Measurements from ENCODE around the gene POU4F1.
"Not testable (repeated sequence)": the region's sequence is repeated elsewhere in the genome, so short reads cannot be mapped to it uniquely, and the experiment has no call there.

The POU4F1 gene, protein sequence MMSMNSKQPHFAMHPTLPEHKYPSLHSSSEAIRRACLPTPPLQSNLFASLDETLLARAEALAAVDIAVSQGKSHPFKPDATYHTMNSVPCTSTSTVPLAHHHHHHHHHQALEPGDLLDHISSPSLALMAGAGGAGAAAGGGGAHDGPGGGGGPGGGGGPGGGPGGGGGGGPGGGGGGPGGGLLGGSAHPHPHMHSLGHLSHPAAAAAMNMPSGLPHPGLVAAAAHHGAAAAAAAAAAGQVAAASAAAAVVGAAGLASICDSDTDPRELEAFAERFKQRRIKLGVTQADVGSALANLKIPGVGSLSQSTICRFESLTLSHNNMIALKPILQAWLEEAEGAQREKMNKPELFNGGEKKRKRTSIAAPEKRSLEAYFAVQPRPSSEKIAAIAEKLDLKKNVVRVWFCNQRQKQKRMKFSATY

DNA sequence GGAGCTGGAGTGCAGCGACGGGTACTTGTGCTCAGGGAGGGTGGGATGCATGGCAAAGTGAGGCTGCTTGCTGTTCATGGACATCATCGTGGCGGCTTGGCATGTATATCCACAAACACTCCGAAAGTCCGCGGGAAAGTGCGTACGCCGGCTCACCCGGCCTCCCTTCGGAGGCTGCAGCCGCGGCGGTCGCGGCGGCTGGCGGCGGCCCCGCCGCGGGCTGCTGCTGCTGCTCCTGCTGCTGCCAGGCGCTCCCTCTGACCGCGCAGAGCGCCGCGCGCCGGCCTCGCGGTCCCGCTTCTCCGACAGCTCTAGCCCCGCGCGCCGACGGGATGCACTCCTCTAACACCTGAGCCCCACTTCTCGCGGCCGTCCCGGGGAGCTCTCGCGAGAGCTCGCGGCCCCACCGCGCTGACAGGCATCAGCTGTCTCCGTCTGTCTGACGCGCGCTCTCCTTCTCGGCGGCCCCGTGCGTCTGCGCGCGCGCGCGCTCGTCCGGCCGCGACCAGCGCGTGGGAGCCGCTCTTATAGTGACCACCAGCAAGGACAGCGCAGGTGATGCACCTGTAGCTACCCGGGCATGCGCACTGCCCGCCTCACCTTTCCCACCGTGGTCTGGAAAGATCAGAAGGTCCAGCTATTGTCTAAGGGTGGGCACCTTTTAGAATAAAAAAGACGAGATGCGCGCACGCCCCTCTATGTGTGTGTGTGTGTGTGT lies at the start of gene POU4F1:
POU4F1 (minus strand) TSS at position 313 of the 718 bp plus-strand sequence; CDS start at position 87, 226 bp downstream.
- DNase-seq (ENCODE audit: low read depth in 2 of 2) = no peak

DNA sequence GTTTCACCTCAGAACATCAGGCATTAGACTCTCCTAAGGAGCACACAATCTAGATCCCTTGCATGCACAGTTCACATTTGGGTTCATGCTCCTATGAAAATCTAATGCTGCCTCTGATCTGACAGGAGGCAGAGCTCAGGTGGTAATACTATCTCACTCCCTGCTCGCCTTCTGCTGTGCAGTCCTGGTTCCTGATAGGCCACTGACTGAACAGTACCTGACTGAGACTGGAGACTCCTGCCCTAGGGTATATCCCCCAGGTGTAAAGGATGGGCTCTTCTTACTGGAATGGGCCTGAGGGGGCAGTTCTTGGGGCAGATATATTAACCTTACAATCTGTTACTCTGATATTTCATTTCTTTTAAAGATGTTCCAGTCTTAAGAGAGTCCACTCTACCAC lies 49.3 kb upstream of the POU4F1 start:
- DNase-seq (ENCODE audit: low read depth in 2 of 2) = no peak

DNA sequence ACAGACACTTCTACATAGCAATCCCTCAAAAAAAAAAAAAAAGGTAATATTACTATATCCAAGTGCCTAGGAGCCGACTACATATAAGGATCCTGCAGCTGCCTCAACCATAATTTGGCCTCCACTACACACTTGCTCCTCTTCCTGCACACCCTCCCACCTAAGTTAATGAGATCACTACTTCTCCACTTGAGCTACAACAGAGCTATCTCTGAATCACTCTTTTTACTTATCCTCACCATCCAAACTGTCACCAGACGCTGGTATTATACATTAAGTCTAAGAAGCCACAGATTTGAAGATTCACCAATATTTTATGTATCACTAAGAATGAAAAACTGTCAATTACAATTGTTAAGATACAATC lies 47.3 kb upstream of the POU4F1 start:
- DNase-seq (ENCODE audit: low read depth in 2 of 2) = no peak

DNA sequence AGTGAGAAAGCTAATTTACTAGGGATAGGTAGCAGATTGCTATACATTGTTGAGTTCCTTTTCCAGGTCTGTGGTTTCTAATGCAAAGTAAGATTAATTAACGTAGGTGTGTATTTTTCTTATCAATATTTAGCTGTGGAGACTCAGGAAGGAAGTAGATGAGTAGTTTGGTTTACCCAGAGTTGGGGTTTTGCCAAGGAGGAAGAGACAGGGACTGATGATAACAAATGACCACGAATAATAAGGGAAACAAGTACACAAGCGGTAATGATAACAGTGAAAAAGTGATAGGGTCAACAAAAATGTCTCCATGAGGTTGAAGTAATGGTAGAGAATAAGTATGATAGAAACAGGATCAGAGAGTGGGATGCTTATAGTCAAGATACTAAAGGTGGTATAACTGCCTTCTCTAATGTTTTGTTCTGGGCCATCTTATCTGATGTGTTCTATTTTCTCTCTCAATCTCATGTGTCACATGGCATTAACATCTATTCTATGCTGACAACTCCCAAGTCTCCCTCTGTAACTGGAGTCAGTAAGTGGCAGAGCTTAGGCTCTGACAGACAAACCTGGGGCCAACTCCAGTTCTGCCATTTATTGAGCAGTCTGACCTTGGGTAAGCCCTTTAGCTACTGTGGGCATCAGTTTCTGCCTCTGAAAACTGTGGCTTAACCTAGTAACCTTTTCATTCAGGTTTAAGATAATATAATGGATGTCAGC lies 46.8 kb upstream of the POU4F1 start:
- no peak for DNase-seq (ENCODE audit: low read depth in 2 of 2)

DNA sequence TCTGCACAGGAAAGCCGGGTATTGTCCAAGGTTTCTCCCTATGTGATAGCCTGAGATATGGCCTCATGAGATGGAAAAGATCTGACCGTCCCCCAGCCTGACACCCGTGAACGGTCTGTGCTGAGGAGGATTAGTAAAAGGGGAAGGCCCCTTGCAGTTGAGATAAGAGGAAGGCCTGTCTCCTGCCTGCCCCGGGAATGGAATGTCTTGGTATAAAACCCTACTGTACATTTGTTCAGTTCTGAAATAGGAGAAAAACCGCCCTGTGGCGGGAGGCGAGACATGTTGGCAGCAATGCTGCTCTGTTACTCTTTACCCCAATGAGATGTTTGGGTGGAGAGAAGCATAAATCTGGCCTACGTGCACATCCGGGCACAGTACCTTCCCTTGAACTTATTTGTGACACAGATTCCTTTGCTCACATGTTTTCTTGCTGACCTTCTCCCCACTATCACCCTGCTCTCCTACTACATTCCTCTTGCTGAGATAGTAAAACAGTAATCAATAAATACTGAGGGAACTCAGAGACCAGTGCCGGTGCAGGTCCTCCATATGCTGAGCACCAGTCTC lies 43.8 kb upstream of the POU4F1 start:
- not testable (repeated sequence) for DNase-seq (ENCODE audit: low read depth in 2 of 2)

DNA sequence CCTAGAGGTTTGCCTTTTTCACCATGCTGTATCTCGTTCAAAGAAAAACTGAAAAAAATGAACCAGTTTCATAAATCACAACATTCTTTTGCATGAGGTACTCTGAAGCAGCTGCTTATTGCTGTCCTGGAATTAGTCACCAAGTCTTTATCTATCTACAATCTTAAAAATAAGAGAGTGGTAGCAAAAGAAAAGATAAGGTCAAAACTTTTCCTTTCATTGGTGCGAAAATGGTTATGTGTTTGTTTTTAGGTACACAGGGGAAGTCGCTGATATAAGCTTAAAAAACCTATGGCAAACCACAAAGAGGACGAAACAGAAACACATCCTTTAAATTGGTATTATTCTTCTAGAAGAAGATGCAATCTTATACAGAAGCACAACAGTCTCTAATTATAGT lies 34.9 kb upstream of the POU4F1 start:
- no peak for DNase-seq (ENCODE audit: low read depth in 2 of 2)

DNA sequence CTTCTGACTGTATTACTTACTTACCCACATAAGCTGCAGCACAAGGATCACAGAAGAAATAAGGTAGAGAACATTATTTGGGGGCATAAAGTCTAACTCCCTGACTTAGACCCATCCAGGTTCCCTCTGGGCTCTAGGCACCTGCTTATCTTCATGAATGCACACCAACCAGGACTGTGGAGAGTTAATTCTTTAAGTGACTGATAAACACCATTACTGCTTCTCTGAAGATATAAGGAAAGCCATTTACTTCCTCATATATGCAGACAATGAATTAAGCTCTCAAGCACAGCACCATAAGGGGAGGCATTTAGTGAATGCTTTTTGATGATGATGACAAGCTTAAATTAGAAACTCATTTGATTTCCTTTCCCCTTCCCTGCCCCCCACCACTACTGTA lies 33.1 kb upstream of the POU4F1 start:
- DNase-seq (ENCODE audit: low read depth in 2 of 2) = no peak

DNA sequence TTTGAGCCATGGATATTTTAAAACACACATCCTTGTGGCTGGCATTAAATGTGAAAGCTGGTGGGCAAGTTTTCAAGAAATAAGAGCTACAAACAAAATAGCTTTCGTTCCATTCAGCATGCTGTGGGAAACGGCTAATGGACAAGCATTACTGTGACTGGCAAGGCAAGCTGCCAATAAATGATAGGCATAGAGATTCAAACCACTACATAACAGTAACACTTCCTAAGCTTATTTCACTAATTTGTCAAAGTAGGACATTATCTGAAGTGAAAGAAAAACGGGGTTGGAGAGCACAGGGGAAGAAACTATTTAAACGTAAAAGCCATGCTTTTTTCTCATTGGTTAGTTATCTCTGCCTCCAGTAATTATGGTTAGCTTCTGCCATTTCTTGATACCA lies 29.6 kb upstream of the POU4F1 start:
- no peak for DNase-seq (ENCODE audit: low read depth in 2 of 2)

DNA sequence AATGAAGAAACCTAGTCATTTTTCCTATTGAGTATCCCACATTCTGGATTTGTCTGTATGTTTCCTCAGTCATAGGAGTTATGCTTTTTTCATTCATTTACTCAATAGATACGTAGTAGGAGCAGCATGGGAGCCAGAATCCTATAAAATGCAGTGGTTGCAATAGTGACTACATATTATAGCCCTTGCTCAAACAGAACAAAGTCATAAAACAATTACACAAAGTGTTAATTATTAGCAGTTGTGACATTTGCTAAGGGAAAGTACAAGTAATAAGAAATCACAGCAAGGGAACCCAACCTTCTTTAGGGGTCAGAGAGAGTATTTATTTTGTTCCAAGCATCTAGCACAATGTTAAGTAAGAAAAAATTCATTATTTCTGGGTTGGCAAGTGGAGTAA lies 27.7 kb upstream of the POU4F1 start:
- no peak for DNase-seq (ENCODE audit: low read depth in 2 of 2)

DNA sequence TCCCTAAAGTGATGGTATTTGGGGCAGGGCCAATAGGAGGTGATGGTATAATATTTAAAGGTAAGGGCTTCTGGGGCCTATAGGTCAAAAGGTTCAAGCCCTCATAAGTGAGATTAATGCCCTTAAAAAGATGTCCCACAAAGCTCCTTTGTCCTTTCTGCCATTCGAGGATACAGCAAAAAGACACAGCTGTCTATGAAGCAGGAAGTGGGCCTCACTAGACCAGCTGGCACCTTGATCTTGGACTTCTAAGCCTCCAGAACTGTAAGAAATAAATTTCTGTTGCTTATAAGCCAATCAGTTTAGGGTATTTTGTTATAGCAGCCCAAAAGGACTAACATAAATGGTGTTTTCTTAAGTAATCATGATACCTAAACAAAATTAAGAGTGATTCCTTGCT lies 27.2 kb upstream of the POU4F1 start:
- DNase-seq (ENCODE audit: low read depth in 2 of 2) = no peak

DNA sequence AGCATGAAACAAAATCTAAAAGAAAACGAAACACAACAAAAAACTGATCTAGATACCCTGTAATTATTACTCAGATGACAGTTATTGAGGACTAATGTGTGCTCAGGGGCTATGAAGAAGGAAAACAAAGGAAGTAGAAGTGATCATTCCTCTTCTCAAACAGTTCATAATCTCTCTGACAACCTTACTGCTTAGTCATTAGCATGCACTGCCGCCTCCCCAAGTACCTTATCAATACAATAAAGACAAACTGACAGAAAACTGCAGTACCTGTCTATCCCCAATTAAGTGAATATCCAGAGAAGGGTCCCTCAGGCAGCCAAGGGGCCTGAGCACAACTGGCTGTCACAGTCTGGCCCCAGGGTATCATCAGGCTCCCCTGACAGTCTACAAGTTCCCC lies 22.0 kb upstream of the POU4F1 start:
- no peak for DNase-seq (ENCODE audit: low read depth in 2 of 2)

DNA sequence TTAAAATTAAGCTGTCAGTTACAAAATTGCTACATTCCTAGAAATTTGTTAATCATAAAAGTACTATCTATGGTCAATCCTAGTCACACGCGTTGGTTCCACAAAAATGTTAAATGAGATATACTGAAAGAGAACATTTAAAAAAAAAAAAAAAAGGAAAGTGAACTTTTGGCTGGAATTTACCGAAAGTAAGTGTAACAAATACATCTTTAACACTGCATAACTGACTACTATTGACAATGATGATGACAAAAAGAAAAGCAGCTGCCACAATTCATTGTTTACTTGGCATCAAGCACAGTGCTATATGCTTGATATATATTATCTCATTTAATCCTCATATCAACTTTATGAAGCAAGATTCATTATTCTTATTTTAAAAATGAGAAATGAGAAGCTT lies 19.8 kb upstream of the POU4F1 start:
- DNase-seq (ENCODE audit: low read depth in 2 of 2) = no peak

DNA sequence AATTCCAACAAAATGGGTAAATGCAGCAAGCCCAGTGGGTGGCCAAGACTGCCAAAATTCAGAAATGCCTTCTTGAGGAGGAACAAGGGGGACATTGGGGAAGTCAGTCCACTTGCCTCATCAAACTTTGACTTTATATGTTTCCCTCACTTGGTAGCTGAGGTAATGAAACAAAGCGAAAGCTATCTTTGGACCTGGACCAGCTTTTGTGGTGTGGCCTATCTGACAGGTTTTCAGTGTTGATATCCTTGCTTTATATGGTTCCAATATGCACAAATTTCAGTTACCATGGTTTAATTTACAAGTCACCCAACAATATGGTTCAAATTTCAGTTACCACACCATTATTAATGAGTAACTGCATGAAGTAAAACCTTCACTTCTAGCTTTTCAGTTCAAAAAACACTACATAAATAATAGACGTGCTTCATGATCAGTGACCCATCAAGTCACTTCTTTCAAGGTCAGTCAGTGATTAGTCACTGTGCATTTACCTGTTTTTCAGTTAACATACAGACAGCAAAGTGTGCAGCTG lies 17.7 kb upstream of the POU4F1 start:
- no peak for DNase-seq (ENCODE audit: low read depth in 2 of 2)

DNA sequence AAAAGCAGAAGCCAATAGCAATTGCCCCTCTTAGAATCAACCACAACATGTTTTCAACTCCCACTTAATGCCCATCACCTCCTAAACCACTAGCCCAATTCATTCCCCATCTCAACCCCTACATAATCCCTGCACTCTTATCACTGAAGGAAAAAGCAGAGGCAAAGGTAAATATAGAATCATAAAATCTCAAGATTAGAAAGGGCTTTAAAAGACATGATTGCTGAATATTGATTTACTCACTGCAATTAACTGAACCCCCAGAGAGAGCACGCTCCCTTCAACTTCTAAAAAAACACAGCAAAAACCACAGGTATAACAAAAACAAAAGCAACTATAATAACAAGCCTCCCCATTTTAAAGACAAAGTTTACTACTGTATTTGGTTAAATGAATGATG lies 15.1 kb upstream of the POU4F1 start:
- DNase-seq (ENCODE audit: low read depth in 2 of 2) = no peak

DNA sequence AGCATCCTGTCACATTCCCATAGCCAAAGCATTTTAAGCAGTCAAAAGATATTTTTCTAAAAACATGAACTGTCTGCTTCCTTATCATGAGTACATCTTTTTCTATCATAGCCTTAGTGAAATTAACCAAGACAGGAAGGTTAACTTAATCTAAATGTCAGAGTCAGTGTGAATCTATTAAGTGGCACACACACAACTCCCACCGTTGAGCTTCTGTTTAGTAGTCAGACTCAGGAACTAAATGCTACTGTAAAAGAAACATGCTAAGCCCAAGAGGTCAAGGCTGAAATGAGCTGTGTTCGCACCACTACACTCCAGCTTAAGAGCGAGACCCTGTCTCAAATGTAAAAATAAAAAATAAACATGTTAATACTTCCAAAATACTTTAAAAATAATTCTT lies 7.7 kb upstream of the POU4F1 start:
- DNase-seq (ENCODE audit: low read depth in 2 of 2) = no peak

DNA sequence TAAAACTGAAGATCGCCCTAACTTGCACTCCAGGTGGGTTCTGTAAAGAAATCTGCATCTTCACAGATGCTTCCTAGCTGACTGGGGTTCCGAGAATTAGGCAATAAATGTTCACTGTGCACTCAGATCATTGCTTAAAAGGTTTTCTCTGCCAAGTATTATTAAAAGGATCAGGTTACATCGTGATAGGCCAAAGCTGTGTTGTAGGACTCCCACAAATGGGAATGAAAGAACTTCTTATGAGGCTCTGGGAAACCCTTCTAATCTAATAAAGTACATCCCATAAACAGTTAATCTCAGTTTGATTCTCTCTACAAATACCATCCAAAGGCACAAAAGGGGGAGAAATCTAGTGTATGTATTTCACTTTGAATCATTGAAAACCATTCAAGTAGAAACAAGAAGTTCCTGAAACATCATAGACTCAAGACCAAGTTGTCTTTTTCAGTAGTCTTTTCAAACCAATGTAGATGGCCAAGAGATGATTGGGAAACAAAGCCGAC lies 7.1 kb upstream of the POU4F1 start:
- peak in 1 of 2 experiments; percentile 14 for DNase-seq (ENCODE audit: low read depth in 2 of 2)

DNA sequence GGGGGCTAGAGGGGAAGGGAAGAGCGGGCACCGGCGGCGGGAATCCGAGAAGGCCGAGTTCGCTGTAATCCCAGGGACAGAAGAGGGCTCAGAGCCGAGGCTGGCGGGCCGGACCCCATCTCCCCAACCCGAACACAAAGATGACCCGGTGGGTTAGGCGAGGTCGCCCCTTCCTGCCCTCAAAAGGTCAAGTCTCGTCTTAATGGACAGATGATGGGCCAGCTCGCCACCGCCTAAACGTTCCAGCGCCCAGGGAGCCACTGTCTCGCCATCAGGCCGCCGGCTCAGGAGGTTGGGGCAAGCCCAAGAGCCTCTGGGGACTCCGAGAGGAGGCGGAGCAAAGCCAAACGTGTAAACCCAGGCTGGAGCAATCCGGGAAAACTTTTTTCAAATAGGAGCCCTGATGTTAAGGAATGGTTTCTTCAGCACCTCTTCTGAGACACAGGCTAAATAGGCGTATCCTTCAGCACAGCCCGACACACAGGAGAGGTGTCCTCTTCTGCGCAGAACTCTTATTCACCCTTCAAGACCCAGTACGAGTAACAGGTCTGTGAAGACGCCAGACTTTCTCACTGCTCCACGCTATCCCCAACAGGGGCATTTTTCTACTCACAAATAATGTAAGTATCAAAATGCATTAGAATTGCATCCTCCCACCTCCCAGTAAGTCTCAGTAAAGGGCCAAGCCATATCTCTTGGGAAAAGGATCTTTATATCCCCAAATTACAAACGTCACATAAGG lies 6.3 kb upstream of the POU4F1 start:
- no peak for DNase-seq (ENCODE audit: low read depth in 2 of 2)

DNA sequence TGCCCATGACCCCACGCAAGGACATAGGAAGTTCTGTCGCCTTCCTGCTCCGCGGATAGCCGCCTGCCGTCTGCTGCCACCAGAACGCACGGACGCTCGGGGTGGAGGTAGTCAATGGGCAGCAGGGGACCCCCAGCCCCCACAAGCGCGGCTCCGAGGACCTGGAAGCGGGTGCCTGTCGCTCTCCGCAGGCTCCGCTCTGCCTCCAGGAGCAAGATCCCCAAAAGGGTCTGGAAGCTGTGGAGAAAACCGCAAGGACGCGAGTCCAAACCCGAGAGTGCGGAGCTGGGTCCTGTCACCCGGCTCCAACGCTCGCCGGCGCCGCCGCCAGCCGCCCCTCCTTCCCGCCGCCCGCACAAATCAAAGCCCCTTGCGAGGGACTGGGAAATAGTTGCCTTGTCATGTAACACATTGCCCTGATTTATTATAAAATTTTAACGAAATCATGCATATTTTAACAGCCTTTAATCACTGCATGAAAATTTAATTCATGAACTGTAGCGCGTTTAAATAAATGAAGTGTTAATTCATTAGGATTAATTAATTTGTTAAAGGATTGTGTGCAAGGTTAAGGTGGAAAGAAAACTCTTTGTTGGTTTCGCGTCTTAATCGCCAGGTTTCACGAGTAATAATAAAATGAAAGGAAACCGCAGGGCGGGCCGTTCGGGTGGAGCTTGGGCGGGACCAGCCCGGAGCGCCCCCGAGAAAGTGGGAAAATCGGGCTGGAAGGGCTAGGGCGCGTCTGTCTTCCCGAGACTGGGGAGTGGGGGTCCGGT lies 5.5 kb upstream of the POU4F1 start:
- DNase-seq (ENCODE audit: low read depth in 2 of 2) = no peak

DNA sequence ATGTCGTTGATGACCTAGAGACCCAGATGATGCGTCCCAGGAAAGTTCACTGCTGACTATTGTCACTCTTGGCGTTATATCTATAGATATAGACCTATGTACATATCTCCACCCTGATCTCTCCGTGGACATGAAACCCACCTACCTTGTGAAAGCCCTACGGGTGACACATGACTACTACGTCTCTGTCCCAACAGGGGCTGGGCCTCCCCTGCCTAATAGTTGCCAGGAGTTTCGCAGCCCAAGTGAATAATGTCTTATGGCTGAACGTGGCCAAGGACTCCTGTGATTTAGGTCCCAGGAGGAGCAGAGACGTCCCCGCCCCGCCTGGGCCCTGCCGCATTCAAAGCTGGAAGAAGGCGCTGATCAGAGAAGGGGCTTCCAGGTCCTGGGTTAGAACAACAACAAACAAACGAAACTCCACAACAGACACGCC lies 4.9 kb upstream of the POU4F1 start:
- DNase-seq (ENCODE audit: low read depth in 2 of 2) = no peak

Measured in fibroblast of skin of left quadriceps (primary cell).